A673 (cell line): Measurements from ENCODE around the gene UQCRC2.
"Not testable (repeated sequence)": the region's sequence is repeated elsewhere in the genome, so short reads cannot be mapped to it uniquely, and the experiment has no call there.

Experiments used
- EZH2 ChIP-seq: fragments of 200-600 bp; sonication (generic); IDR thresholded peaks from 2 replicates; pipeline ENCODE4 v1.6.1; 2017; ENCODE audit warnings: borderline replicate concordance, low read depth, mild to moderate bottlenecking, mixed read lengths, antibody characterized with exemption, low read length; ENCODE audit not compliant: poor library complexity, severe bottlenecking
- TF ChIP-seq, protein P1 (sequence below): fragments of 300-800, 200-600 bp; sonication (generic); conservative IDR thresholded peaks from 2 replicates; pipeline ENCODE4 v1.5.1; 2017; ENCODE audit warnings: low read depth, mild to moderate bottlenecking, antibody characterized with exemption, low read length, moderate library complexity, mixed read lengths

DNA sequence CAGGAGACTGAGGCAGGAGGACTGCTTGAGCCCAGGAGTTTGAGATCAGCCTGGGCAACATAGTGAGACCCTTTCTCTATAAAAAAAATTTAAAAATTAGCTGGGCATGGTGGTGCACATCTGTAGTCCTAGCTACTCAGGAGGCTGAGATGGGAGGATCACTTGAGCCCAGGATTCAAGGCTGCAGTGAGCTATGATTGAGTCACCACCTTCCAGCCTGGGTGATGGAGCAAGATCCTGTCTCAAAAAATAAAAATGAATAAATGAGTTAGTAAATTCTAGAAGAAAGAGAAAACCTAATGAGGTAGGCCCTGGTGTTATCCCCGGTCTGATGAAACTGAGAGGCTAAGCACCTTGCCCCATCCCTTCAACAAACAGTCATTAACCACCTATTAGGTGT, 48.9 kb downstream of the UQCRC2 start:
- TF ChIP-seq, protein P1, sequence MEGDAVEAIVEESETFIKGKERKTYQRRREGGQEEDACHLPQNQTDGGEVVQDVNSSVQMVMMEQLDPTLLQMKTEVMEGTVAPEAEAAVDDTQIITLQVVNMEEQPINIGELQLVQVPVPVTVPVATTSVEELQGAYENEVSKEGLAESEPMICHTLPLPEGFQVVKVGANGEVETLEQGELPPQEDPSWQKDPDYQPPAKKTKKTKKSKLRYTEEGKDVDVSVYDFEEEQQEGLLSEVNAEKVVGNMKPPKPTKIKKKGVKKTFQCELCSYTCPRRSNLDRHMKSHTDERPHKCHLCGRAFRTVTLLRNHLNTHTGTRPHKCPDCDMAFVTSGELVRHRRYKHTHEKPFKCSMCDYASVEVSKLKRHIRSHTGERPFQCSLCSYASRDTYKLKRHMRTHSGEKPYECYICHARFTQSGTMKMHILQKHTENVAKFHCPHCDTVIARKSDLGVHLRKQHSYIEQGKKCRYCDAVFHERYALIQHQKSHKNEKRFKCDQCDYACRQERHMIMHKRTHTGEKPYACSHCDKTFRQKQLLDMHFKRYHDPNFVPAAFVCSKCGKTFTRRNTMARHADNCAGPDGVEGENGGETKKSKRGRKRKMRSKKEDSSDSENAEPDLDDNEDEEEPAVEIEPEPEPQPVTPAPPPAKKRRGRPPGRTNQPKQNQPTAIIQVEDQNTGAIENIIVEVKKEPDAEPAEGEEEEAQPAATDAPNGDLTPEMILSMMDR = not testable (repeated sequence)
- not testable (repeated sequence) for TF ChIP-seq EZH2
